CD4-positive, CD25-positive, alpha-beta regulatory T cell (primary cell): ENCODE results near the gene AMACR. TPM values are rescaled to one million over a fixed set of nuclear protein-coding genes. Genes with fewer than 3 reads are reported as not detected.
A peak's percentile ranks its signal among the peaks of the same experiment; 100 is the strongest.
"Not testable (repeated sequence)": the region's sequence is repeated elsewhere in the genome, so short reads cannot be mapped to it uniquely, and the experiment has no call there.

Experiments
- ATAC-seq, 2 donors: fragments of 150-1000 bp; cut with Tn5 transposase; one replicate each; pipeline ENCODE4 v1.10.0; 2021; ENCODE audit warnings: low read depth in 2 of 2, moderate number of reproducible peaks in 2 of 2, moderate library complexity in 1 of 2
- DNase-seq, 3 donors: peaks; one replicate each; pipeline versions ENCODE4 v3.0.0 to v3.0.0-alpha.2; 2012 to 2022; ENCODE audit warnings: mixed read lengths in 1 of 3
- H3K27ac ChIP-seq: one replicate; pipeline ENCODE4 v1.7.0; 2013; ENCODE audit warnings: mild to moderate bottlenecking, low read length; ENCODE audit not compliant: insufficient read depth, poor library complexity, severe bottlenecking
- H3K27me3 ChIP-seq: one replicate; pipeline ENCODE4 v1.7.0; 2013; ENCODE audit warnings: low read length; ENCODE audit not compliant: control insufficient read depth, insufficient read depth
- H3K36me3 ChIP-seq: one replicate; pipeline ENCODE4 v1.7.0; 2013; ENCODE audit warnings: mild to moderate bottlenecking, low read length, moderate library complexity; ENCODE audit not compliant: control insufficient read depth, insufficient read depth
- H3K4me1 ChIP-seq: 2 replicates; pipeline ENCODE4 v1.7.0; 2013; ENCODE audit warnings: mild to moderate bottlenecking, low read length; ENCODE audit not compliant: insufficient read depth, control insufficient read depth, poor library complexity, severe bottlenecking
- H3K4me3 ChIP-seq: one replicate; pipeline ENCODE4 v1.7.0; 2013; ENCODE audit warnings: low read depth, mild to moderate bottlenecking, low read length, moderate library complexity
- H3K9me3 ChIP-seq, 2 experiments: 1 replicate in 1 of 2; 2 replicates in 1 of 2; pipeline ENCODE4 v1.7.0; 2013; ENCODE audit warnings: low read length in 2 of 2, mild to moderate bottlenecking in 1 of 2, moderate library complexity in 1 of 2; ENCODE audit not compliant: control insufficient read depth in 2 of 2
- H3K27ac Mint-ChIP-seq, 3 donors: one replicate each; pipeline ENCODE4 v1.8.0; 2020 to 2022; ENCODE audit warnings: mild to moderate bottlenecking in 3 of 3, mixed read lengths in 3 of 3, moderate library complexity in 2 of 3
- H3K27me3 Mint-ChIP-seq: one replicate; pipeline ENCODE4 v1.8.0; 2022; ENCODE audit warnings: mild to moderate bottlenecking, mixed read lengths
- H3K36me3 Mint-ChIP-seq: one replicate; pipeline ENCODE4 v1.8.0; 2020; ENCODE audit warnings: mixed read lengths
- H3K4me1 Mint-ChIP-seq, 4 donors: one replicate each; pipeline ENCODE4 v1.8.0; 2020 to 2022; ENCODE audit warnings: mixed read lengths in 4 of 4, mild to moderate bottlenecking in 1 of 4
- H3K4me3 Mint-ChIP-seq, 4 donors: one replicate each; pipeline ENCODE4 v1.8.0; 2020 to 2022; ENCODE audit warnings: mild to moderate bottlenecking in 4 of 4, mixed read lengths in 4 of 4, moderate library complexity in 3 of 4
- H3K9me3 Mint-ChIP-seq, 7 donors: one replicate each; pipeline ENCODE4 v1.8.0; 2020 to 2022; ENCODE audit warnings: mixed read lengths in 7 of 7, mild to moderate bottlenecking in 3 of 7, moderate library complexity in 2 of 7
- polyA plus RNA-seq, 4 donors: library from polyadenylated mRNA; unstranded; fragments of 300-500 nt; fragmentation: Illumina TruSeq; gene quantifications; one replicate each; pipeline ENCODE4 v1.2.3, GENCODE V29; 2021
- total RNA-seq: library from RNA; stranded (reverse); gene quantifications from one replicate; pipeline ENCODE4 v1.2.3, GENCODE V29; 2022

The AMACR gene
- total and polyA plus RNA-seq, 5 donors from 2014 or later: 2.1 to 9.3 (median 8.5) TPM

- Histone ChIP-seq H3K27ac (no peak overlapping the region), H3K4me3 (no peak overlapping the region), H3K36me3 (no peaks in the 10 kb centered on the region), H3K9me3 (peaks cover 0 to 2% of the 10 kb centered on the region in 2 experiments), H3K4me1 (no peaks in the 10 kb centered on the region), H3K27me3 (peaks cover 2% of the 10 kb centered on the region)
- peaks cover 27% of the 10 kb centered on the region for H3K27me3 Mint-ChIP-seq
- DNase-seq (no peak), ATAC-seq (no peak)
- no peaks in the 10 kb centered on the region for H3K36me3 Mint-ChIP-seq
- no peaks in the 10 kb centered on the region for H3K4me1 Mint-ChIP-seq
- H3K9me3 Mint-ChIP-seq: peaks cover 0 to 12% (median 2%) of the 10 kb centered on the region in 7 donors
- no peak overlapping the region for H3K4me3 Mint-ChIP-seq
- H3K27ac Mint-ChIP-seq: no peak overlapping the region
Measured at GRCh38 chr5:33958176-33958575, 49.7 kb downstream of the AMACR start.

- peaks cover 0 to 2% of the 10 kb centered on the region in 2 experiments for H3K9me3 ChIP-seq
- H3K36me3 ChIP-seq: no peaks in the 10 kb centered on the region
- H3K27me3 ChIP-seq: peaks cover 2% of the 10 kb centered on the region
- H3K27me3 Mint-ChIP-seq: peaks cover 27% of the 10 kb centered on the region
- ATAC-seq (no peak), DNase-seq (no peak)
- H3K4me3 Mint-ChIP-seq: no peak overlapping the region
- H3K27ac ChIP-seq: no peak overlapping the region
- H3K4me1 Mint-ChIP-seq: no peaks in the 10 kb centered on the region
- no peaks in the 10 kb centered on the region for H3K36me3 Mint-ChIP-seq
- no peak overlapping the region for H3K27ac Mint-ChIP-seq
- H3K9me3 Mint-ChIP-seq: peaks cover 0 to 12% (median 2%) of the 10 kb centered on the region in 7 donors
- H3K4me3 ChIP-seq: no peak overlapping the region
- H3K4me1 ChIP-seq: no peaks in the 10 kb centered on the region
Measured at GRCh38 chr5:33957577-33958150, 50.2 kb downstream of the AMACR start.

GRCh38 chr5:33952175-33952574 is 55.7 kb downstream of the AMACR start:
- peaks cover 0 to 12% (median 5%) of the 10 kb centered on the region in 7 donors for H3K9me3 Mint-ChIP-seq
- not testable (repeated sequence) for ATAC-seq, H3K4me1 ChIP-seq, H3K27ac Mint-ChIP-seq, H3K9me3 ChIP-seq, H3K36me3 ChIP-seq, DNase-seq, H3K4me3 Mint-ChIP-seq, H3K27me3 Mint-ChIP-seq, H3K27ac ChIP-seq, H3K36me3 Mint-ChIP-seq, H3K4me1 Mint-ChIP-seq, H3K4me3 ChIP-seq, H3K27me3 ChIP-seq

- Histone ChIP-seq H3K4me1 (no peaks in the 10 kb centered on the region), H3K36me3 (no peaks in the 10 kb centered on the region), H3K27ac (no peak overlapping the region), H3K9me3 (no peaks in the 10 kb centered on the region), H3K27me3 (peaks cover 7% of the 10 kb centered on the region), H3K4me3 (no peak overlapping the region)
- no peak for ATAC-seq
- Mint-ChIP-seq H3K4me1 (peaks cover 0 to 6% (median 0%) of the 10 kb centered on the region in 4 donors), H3K9me3 (peaks cover 0 to 2% (median 0%) of the 10 kb centered on the region in 7 donors), H3K4me3 (no peak overlapping the region), H3K36me3 (no peaks in the 10 kb centered on the region), H3K27me3 (peaks cover 22% of the 10 kb centered on the region), H3K27ac (no peak overlapping the region)
- no peak for DNase-seq
Measured at GRCh38 chr5:33944543-33945132, 63.2 kb downstream of the AMACR start.

- Histone ChIP-seq H3K4me1 (no peaks in the 10 kb centered on the region), H3K36me3 (no peaks in the 10 kb centered on the region), H3K27ac (no peak overlapping the region), H3K4me3 (no peak overlapping the region), H3K9me3 (no peaks in the 10 kb centered on the region), H3K27me3 (peaks cover 11% of the 10 kb centered on the region)
- H3K27me3 Mint-ChIP-seq: peaks cover 39% of the 10 kb centered on the region
- peaks cover 0 to 6% (median 0%) of the 10 kb centered on the region in 4 donors for H3K4me1 Mint-ChIP-seq
- DNase-seq (no peak), ATAC-seq (no peak)
- no peak overlapping the region for H3K27ac Mint-ChIP-seq
- no peaks in the 10 kb centered on the region for H3K36me3 Mint-ChIP-seq
- H3K9me3 Mint-ChIP-seq: peaks cover 0 to 2% (median 0%) of the 10 kb centered on the region in 7 donors
- H3K4me3 Mint-ChIP-seq: no peak overlapping the region
Measured at GRCh38 chr5:33941090-33941489, 66.8 kb downstream of the AMACR start.

- H3K9me3 Mint-ChIP-seq: peaks cover 0 to 2% (median 0%) of the 10 kb centered on the region in 7 donors
- DNase-seq (no peak), ATAC-seq (no peak)
- peaks cover 51% of the 10 kb centered on the region for H3K27me3 Mint-ChIP-seq
- no peak overlapping the region for H3K27ac ChIP-seq
- H3K4me1 ChIP-seq: no peaks in the 10 kb centered on the region
- H3K36me3 ChIP-seq: no peaks in the 10 kb centered on the region
- H3K36me3 Mint-ChIP-seq: no peaks in the 10 kb centered on the region
- H3K27me3 ChIP-seq: peaks cover 15% of the 10 kb centered on the region
- no peaks in the 10 kb centered on the region for H3K9me3 ChIP-seq
- H3K4me3 Mint-ChIP-seq: no peak overlapping the region
- no peak overlapping the region for H3K4me3 ChIP-seq
- H3K4me1 Mint-ChIP-seq: peaks cover 0 to 6% (median 0%) of the 10 kb centered on the region in 4 donors
- no peak overlapping the region for H3K27ac Mint-ChIP-seq
Measured at GRCh38 chr5:33939556-33940262, 68.1 kb downstream of the AMACR start.

GRCh38 chr5:33938881-33939280 is 69.0 kb downstream of the AMACR start:
- peak overlapping the region in 1 of 3 donors; percentile 22 for H3K27ac Mint-ChIP-seq
- DNase-seq (no peak), ATAC-seq (no peak)
- H3K9me3 ChIP-seq: no peaks in the 10 kb centered on the region
- H3K4me3 ChIP-seq: no peak overlapping the region
- peaks cover 0 to 2% (median 0%) of the 10 kb centered on the region in 7 donors for H3K9me3 Mint-ChIP-seq
- H3K4me3 Mint-ChIP-seq: no peak overlapping the region
- H3K27ac ChIP-seq: no peak overlapping the region
- H3K27me3 Mint-ChIP-seq: peaks cover 59% of the 10 kb centered on the region
- H3K27me3 ChIP-seq: peaks cover 15% of the 10 kb centered on the region
- H3K4me1 ChIP-seq: no peaks in the 10 kb centered on the region
- H3K36me3 Mint-ChIP-seq: no peaks in the 10 kb centered on the region
- peaks cover 0 to 6% (median 0%) of the 10 kb centered on the region in 4 donors for H3K4me1 Mint-ChIP-seq
- no peaks in the 10 kb centered on the region for H3K36me3 ChIP-seq
